K562 (cell line): Measurements from ENCODE around the gene GPN3. TPM values are rescaled to one million over a fixed set of nuclear protein-coding genes. Genes with fewer than 3 reads are reported as not detected.

Experiments used
- CEBPZ ChIP-seq: fragments of 150-350 bp; IDR thresholded peaks from 2 replicates; pipeline ENCODE4 v1.6.1; 2014; ENCODE audit warnings: low read depth, mild to moderate bottlenecking, low read length, borderline replicate concordance
- COPS2 ChIP-seq: fragments of 450-650 bp; conservative IDR thresholded peaks from 2 replicates; pipeline ENCODE4 v1.6.1; 2016; ENCODE audit warnings: mild to moderate bottlenecking, moderate library complexity
- CREB5 ChIP-seq: fragments of 250-450 bp; sonication (Bioruptor Pico); IDR thresholded peaks from 2 replicates; pipeline ENCODE4 v1.5.0; 2020; ENCODE audit warnings: mild to moderate bottlenecking
- E2F3 ChIP-seq: fragments of 250-450 bp; sonication (Bioruptor Pico); IDR thresholded peaks from 2 replicates; pipeline ENCODE4 v1.4.0; 2020; ENCODE audit warnings: mild to moderate bottlenecking
- GMEB1 ChIP-seq: fragments of 250-450 bp; sonication (Bioruptor Pico); IDR thresholded peaks from 2 replicates; pipeline ENCODE4 v1.4.0; 2020; ENCODE audit warnings: mild to moderate bottlenecking
- HEY1 ChIP-seq: fragments of 250-450 bp; sonication (Bioruptor Pico); IDR thresholded peaks from 2 replicates; pipeline ENCODE4 v1.5.0; 2020; ENCODE audit warnings: mild to moderate bottlenecking, moderate library complexity, borderline replicate concordance
- MNT ChIP-seq, 2 experiments: fragments of 450-650 bp; conservative IDR thresholded peaks; 2 replicates each; pipeline ENCODE4 v1.6.1; 2017; ENCODE audit warnings: mild to moderate bottlenecking in 2 of 2, moderate library complexity in 2 of 2
- NELFE ChIP-seq: IDR thresholded peaks from 2 replicates; pipeline ENCODE4 v1.6.1; 2011; ENCODE audit warnings: mild to moderate bottlenecking; ENCODE audit not compliant: insufficient read depth, insufficient read length
- ZNF311 ChIP-seq: fragments of 250-450 bp; sonication (Bioruptor Pico); IDR thresholded peaks from 2 replicates; pipeline ENCODE4 v1.4.0; 2020; ENCODE audit warnings: mild to moderate bottlenecking, moderate library complexity
- polyA plus RNA-seq, 8 experiments: library from polyadenylated mRNA; depleted of rRNA in 4 of 8; stranded (reverse) in 5 of 8; unstranded in 3 of 8; fragments of >200 nt; fragmentation: Nextera tagmentation in 2 of 8; fragmentation: Illumina TruSeq in 1 of 8; extraction: Ambion mirVana in 2 of 8; extraction: Trizol in 1 of 8; gene quantifications; 2 replicates each; pipeline versions ENCODE4 v1.2.1 to v1.2.3, GENCODE V29; 2011 to 2014; ENCODE audit warnings: inconsistent platforms in 1 of 8, missing spikeins in 1 of 8
- total RNA-seq, 7 experiments: library from RNA; depleted of rRNA in 6 of 7; stranded (reverse); fragments of >200 nt in 6 of 7; fragmentation: Illumina TruSeq in 2 of 7; extraction: Trizol in 2 of 7; gene quantifications; 2 replicates each; pipeline versions ENCODE4 v1.2.1 to v1.2.3, GENCODE V29; 2011 to 2021; ENCODE audit warnings: low replicate concordance in 1 of 7

Gene GPN3
- total and polyA plus RNA-seq, 9 of the 15 experiments (the other 6 are each of a cell fraction or from before 2014, with no cell fraction given) = 35.8 to 123 (median 64.2) TPM

- TF ChIP-seq CEBPZ = no peak
- TF ChIP-seq MNT (conservative IDR thresholded peaks at IDR 0.05) = peak; percentile 89 to 92
- TF ChIP-seq HEY1 (CRISPR knock-in tag) = no peak
- TF ChIP-seq NELFE = no peak
- TF ChIP-seq CREB5 (CRISPR knock-in tag) = no peak
- TF ChIP-seq E2F3 (CRISPR knock-in tag) = peak; percentile 55; the same call in 1 of the 2 replicates
- no peak for TF ChIP-seq COPS2
- TF ChIP-seq ZNF311 (CRISPR knock-in tag) = no peak
- peak; percentile 15; the same call in 1 of the 2 replicates for TF ChIP-seq GMEB1 (CRISPR knock-in tag)
- TF ChIP-seq, all 486 proteins: peak for 151
These were observed at the start of gene GPN3, which contains the start of gene FAM216A (continued) for GRCh38 chr12:110468214-110469048.
